ENCODE measurements around the gene RAB44. TPM values are rescaled to one million over a fixed set of nuclear protein-coding genes. Genes with fewer than 3 reads are reported as not detected.
A peak's percentile ranks its signal among the peaks of the same experiment; 100 is the strongest.
"Not testable (repeated sequence)": the region's sequence is repeated elsewhere in the genome, so short reads cannot be mapped to it uniquely, and the experiment has no call there.

RAB44 gene
- total and polyA plus RNA-seq, 4 experiments from 2014 or later: not detected

DNA sequence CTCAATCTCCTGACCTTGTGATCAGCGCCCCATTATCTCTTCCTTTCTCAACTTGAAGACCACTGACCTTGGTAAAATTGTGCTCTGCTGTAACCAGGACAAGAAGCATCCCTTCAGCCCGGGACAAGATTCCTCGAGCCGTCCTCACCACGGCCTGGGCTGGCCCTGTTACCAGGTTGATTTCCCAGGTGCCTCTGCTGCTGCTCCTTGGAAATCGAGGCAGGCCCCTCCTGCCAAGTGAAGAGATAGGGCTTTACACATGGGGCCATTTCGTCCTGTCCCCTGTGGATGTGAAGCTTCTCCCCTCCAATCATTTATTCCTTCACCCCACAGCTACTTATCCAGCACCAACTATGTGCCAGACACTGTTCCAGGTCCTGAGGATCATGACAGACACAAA is 21.5 kb downstream of the RAB44 start:
- Mint-ChIP-seq H3K4me1 (peaks cover 0 to 2% (median 0%) of the 10 kb centered on the region in 4 donors), H3K36me3 (no peaks in the 10 kb centered on the region), H3K4me3 (no peak overlapping the region), H3K27ac (no peak overlapping the region), H3K9me3 (no peaks in the 10 kb centered on the region), H3K27me3 (no peaks in the 10 kb centered on the region)
- Histone ChIP-seq H3K4me1 (ENCODE audit: insufficient read depth, low read length) (no peaks in the 10 kb centered on the region), H3K27me3 (ENCODE audit: insufficient read depth, low read length) (no peaks in the 10 kb centered on the region), H3K36me3 (ENCODE audit: insufficient read depth, low read length) (no peaks in the 10 kb centered on the region), H3K27ac (ENCODE audit: low read depth, low read length) (no peak overlapping the region), H3K9me3 (ENCODE audit: control insufficient read depth in 1 of 2, low read length in 2 of 2) (no peaks in the 10 kb centered on the region), H3K4me3 (ENCODE audit: low read length in 2 of 2) (no peak overlapping the region)
- no peak for DNase-seq
- POLR2A ChIA-PET (ENCODE audit: partially characterized antibody): no interaction called here
- CTCF ChIA-PET (ENCODE audit: partially characterized antibody): interaction anchor here (2.7 kb wide), 1 partner anchor 40 kb away, joined by 11 read pairs; no protein-coding TSS in a partner anchor
- intact Hi-C loops (cut with micrococcal nuclease): no loop called here

DNA sequence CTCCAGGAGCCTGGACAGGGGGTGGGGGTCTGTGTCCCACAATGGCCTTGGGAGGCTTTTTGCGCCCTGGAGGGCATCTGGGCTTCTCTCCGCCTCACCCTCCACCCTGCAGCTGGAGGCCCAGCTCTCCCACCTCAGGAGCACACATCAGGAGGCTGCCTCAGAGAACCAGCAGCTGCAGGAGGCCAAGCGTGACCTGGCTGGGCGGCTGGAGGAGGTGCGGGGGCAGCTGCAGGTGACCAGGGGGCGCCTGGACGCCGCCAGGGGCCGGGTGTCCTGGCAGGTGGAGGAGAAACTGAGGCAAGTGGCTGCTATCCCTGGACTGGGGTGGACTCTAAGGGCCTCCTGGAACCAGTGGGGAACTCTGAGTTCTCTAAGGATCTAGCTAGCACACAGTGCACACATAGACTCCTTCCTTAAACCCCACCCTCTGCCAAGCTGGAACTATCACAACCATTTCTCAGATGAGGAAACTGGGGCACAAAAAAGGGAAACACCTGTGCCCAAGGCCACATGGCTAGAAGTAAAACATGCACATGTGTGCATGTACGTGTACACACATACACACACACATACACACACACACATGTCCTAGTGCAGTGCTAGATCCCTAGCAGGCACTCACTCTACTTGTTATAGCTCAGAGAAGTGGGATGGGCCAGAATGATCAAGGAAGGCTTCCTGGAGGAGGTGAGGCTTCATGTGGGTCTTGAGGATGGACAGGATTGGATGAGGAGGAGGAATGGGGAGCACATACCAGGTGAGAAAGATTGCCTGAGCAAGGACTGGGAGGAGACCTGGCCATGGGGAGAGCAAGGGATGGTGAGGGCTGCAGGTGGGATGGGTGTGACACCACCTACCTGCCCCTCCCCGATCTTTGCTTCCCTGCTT is 22.9 kb downstream of the RAB44 start:
- Histone ChIP-seq H3K36me3 (ENCODE audit: insufficient read depth, low read length) (no peaks in the 10 kb centered on the region), H3K27ac (ENCODE audit: low read depth, low read length) (no peak overlapping the region), H3K27me3 (ENCODE audit: insufficient read depth, low read length) (no peaks in the 10 kb centered on the region), H3K4me1 (ENCODE audit: insufficient read depth, low read length) (no peaks in the 10 kb centered on the region), H3K4me3 (ENCODE audit: low read length in 2 of 2) (no peak overlapping the region), H3K9me3 (ENCODE audit: control insufficient read depth in 1 of 2, low read length in 2 of 2) (no peaks in the 10 kb centered on the region)
- intact Hi-C loops (cut with micrococcal nuclease): loop anchor here (5.0 kb wide), 1 partner anchor 37 kb away; no protein-coding TSS in a partner anchor
- Mint-ChIP-seq H3K27ac (peak overlapping the region in 1 of 7 donors; percentile 44), H3K36me3 (no peaks in the 10 kb centered on the region), H3K9me3 (no peaks in the 10 kb centered on the region), H3K4me1 (peaks cover 3 to 7% (median 4%) of the 10 kb centered on the region in 4 donors), H3K27me3 (no peaks in the 10 kb centered on the region), H3K4me3 (no peak overlapping the region)
- no peak for DNase-seq
- ChIA-PET POLR2A (ENCODE audit: partially characterized antibody) (interaction anchor here (1.2 kb wide), 1 partner anchor 38 kb away, joined by 3 read pairs; no protein-coding TSS in a partner anchor), CTCF (ENCODE audit: partially characterized antibody) (interaction anchor here (2.7 kb wide), 1 partner anchor 38 kb away, joined by 11 read pairs; no protein-coding TSS in a partner anchor)

DNA sequence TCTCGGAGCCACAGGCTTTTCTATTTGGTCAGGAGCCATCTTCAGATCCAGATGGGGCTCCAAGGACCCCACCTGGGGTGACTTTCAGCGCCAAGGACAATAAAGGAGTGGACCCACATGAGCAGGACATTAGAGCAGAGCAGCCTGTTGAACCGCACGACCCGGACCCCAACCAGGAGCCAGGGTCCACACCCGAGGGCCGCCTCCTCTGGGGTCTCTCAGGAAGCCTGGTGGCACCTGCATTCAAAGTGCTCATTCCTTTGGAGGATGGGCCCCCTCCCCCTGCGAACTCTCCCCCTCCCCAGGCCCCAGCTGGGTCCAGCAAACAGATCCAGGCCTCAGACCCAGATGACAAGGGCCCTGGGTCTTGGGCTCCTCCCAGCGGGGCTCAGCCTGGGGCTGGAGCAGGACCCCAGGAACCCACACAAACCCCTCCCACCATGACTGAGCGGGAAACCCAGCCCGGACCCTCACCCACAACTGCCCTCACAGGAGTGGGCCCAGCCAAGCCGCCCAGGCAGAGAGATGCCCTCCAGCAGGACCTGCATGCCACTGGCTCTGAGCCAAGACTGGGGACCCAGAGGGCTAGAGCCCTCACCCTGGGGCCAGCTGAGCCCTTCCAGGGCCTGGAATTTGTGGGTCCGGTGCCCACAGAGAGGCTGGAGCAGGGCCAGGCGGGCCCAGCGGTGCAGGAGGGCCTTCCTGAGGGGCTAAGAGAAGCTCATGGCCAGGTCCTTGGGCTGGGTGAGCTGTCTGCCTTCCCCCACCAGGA is 23.9 kb downstream of the RAB44 start:
- H3K4me3 ChIP-seq (ENCODE audit: low read length in 2 of 2): no peak overlapping the region
- H3K27ac ChIP-seq (ENCODE audit: low read depth, low read length): no peak overlapping the region
- H3K27me3 ChIP-seq (ENCODE audit: insufficient read depth, low read length): no peaks in the 10 kb centered on the region
- no peaks in the 10 kb centered on the region for H3K9me3 ChIP-seq (ENCODE audit: control insufficient read depth in 1 of 2, low read length in 2 of 2)
- H3K9me3 Mint-ChIP-seq: no peaks in the 10 kb centered on the region
- H3K4me3 Mint-ChIP-seq: no peak overlapping the region
- H3K27ac Mint-ChIP-seq: peak overlapping the region in 1 of 7 donors; percentile 53
- H3K4me1 Mint-ChIP-seq: peaks cover 3 to 10% (median 6%) of the 10 kb centered on the region in 4 donors
- ChIA-PET POLR2A (ENCODE audit: partially characterized antibody) (no interaction called here), CTCF (ENCODE audit: partially characterized antibody) (no interaction called here)
- no peaks in the 10 kb centered on the region for H3K4me1 ChIP-seq (ENCODE audit: insufficient read depth, low read length)
- intact Hi-C loops (cut with micrococcal nuclease): loop anchor here (5.0 kb wide), 1 partner anchor 36 kb away; no protein-coding TSS in a partner anchor
- H3K36me3 ChIP-seq (ENCODE audit: insufficient read depth, low read length): no peaks in the 10 kb centered on the region
- DNase-seq: no peak
- no peaks in the 10 kb centered on the region for H3K36me3 Mint-ChIP-seq
- no peaks in the 10 kb centered on the region for H3K27me3 Mint-ChIP-seq

DNA sequence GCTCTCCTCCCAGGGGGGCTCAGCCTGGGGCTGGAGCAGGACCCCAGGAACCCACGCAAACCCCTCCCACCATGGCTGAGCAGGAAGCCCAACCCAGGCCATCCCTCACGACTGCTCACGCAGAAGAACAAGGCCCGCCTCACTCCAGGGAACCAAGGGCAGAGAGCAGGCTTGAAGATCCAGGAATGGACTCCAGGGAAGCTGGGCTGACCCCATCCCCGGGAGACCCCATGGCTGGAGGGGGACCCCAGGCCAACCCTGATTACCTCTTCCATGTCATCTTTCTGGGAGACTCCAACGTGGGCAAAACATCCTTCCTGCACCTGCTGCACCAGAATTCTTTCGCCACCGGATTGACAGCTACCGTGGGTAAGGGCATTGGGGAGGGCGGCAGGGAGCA is 24.7 kb downstream of the RAB44 start:
- H3K27me3 Mint-ChIP-seq: no peaks in the 10 kb centered on the region
- no peak overlapping the region for H3K27ac Mint-ChIP-seq
- H3K4me3 Mint-ChIP-seq: no peak overlapping the region
- intact Hi-C loops (cut with micrococcal nuclease): loop anchor here (5.0 kb wide), 1 partner anchor 35 kb away; no protein-coding TSS in a partner anchor
- Histone ChIP-seq H3K36me3 (ENCODE audit: insufficient read depth, low read length) (no peaks in the 10 kb centered on the region), H3K27me3 (ENCODE audit: insufficient read depth, low read length) (no peaks in the 10 kb centered on the region), H3K4me1 (ENCODE audit: insufficient read depth, low read length) (peaks cover 4% of the 10 kb centered on the region), H3K27ac (ENCODE audit: low read depth, low read length) (no peak overlapping the region), H3K4me3 (ENCODE audit: low read length in 2 of 2) (no peak overlapping the region), H3K9me3 (ENCODE audit: control insufficient read depth in 1 of 2, low read length in 2 of 2) (no peaks in the 10 kb centered on the region)
- ChIA-PET CTCF (ENCODE audit: partially characterized antibody) (interaction anchor here (1.3 kb wide), 1 partner anchor 36 kb away, joined by 6 read pairs; no protein-coding TSS in a partner anchor), POLR2A (ENCODE audit: partially characterized antibody) (no interaction called here)
- no peak for DNase-seq
- no peaks in the 10 kb centered on the region for H3K36me3 Mint-ChIP-seq
- no peaks in the 10 kb centered on the region for H3K9me3 Mint-ChIP-seq
- peaks cover 5 to 18% (median 12%) of the 10 kb centered on the region in 4 donors for H3K4me1 Mint-ChIP-seq

DNA sequence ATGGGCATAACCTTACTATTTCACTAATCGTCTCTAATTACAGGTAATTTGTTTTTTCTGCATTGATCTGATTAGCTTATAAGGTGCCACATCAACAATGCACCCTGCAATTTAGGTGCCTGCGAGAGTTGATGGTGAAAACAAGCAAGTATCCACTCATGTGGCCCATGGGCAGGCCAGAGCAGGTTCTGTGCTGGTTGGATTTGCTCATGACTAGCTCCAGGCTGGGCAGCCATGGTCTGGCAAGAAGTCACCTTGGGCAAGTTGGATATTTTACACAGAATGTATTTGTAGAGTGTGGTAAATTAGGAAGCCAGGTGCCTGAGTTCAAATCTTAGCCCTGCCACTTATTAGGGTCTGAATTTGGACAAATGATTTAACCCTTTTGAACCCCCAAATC is 25.3 kb downstream of the RAB44 start:
- Mint-ChIP-seq H3K4me3 (no peak overlapping the region), H3K36me3 (no peaks in the 10 kb centered on the region), H3K9me3 (no peaks in the 10 kb centered on the region), H3K27ac (no peak overlapping the region), H3K27me3 (no peaks in the 10 kb centered on the region), H3K4me1 (peaks cover 10 to 23% (median 17%) of the 10 kb centered on the region in 4 donors)
- no peak for DNase-seq
- Histone ChIP-seq H3K27me3 (ENCODE audit: insufficient read depth, low read length) (no peaks in the 10 kb centered on the region), H3K36me3 (ENCODE audit: insufficient read depth, low read length) (no peaks in the 10 kb centered on the region), H3K27ac (ENCODE audit: low read depth, low read length) (no peak overlapping the region), H3K9me3 (ENCODE audit: control insufficient read depth in 1 of 2, low read length in 2 of 2) (no peaks in the 10 kb centered on the region), H3K4me1 (ENCODE audit: insufficient read depth, low read length) (peaks cover 9% of the 10 kb centered on the region), H3K4me3 (ENCODE audit: low read length in 2 of 2) (no peak overlapping the region)
- ChIA-PET CTCF (ENCODE audit: partially characterized antibody) (interaction anchor here (1.1 to 1.3 kb wide), 2 partner anchors 12 to 36 kb away, joined by 5 to 6 read pairs; no protein-coding TSS in a partner anchor), POLR2A (ENCODE audit: partially characterized antibody) (no interaction called here)
- intact Hi-C loops (cut with micrococcal nuclease): loop anchor here (5.0 kb wide), 1 partner anchor 34 kb away; no protein-coding TSS in a partner anchor

DNA sequence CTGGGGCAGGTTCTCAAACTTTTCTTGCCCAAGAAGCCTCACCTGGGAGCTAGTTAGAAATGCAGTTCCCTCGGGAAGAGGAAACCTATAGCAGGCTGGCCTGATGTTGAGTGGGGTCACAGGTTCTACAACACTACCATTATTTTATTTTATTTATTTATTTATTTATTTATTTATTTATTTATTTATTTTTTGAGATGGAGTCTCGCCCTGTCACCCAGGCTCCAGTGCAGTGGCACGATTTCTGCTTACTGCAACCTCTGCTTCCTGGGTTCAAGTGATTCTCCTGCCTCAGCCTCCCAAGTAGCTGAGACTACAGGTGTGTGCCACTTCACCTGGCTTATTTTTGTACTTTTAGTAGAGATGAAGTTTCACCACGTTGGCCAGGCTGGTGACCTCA is 26.4 kb downstream of the RAB44 start:
- not testable (repeated sequence) for H3K27ac ChIP-seq (ENCODE audit: low read depth, low read length); H3K4me3 ChIP-seq (ENCODE audit: low read length in 2 of 2); H3K27me3 ChIP-seq (ENCODE audit: insufficient read depth, low read length); H3K36me3 ChIP-seq (ENCODE audit: insufficient read depth, low read length); H3K27ac Mint-ChIP-seq; DNase-seq; H3K36me3 Mint-ChIP-seq; H3K27me3 Mint-ChIP-seq; H3K9me3 Mint-ChIP-seq; H3K9me3 ChIP-seq (ENCODE audit: control insufficient read depth in 1 of 2, low read length in 2 of 2); H3K4me3 Mint-ChIP-seq
- intact Hi-C loops (cut with micrococcal nuclease): loop anchor here (5.0 kb wide), 1 partner anchor 33 kb away; no protein-coding TSS in a partner anchor
- ChIA-PET CTCF (ENCODE audit: partially characterized antibody) (interaction anchor here (0.8 to 1.2 kb wide), 7 partner anchors 8 to 52 kb away, joined by 3 to 7 read pairs (median 3); partner anchors contain the start of gene RAB44), POLR2A (ENCODE audit: partially characterized antibody) (interaction anchor here (1.0 kb wide), 1 partner anchor 42 kb away, joined by 3 read pairs; no protein-coding TSS in a partner anchor)
- peaks cover 14% of the 10 kb centered on the region for H3K4me1 ChIP-seq (ENCODE audit: insufficient read depth, low read length)
- H3K4me1 Mint-ChIP-seq: peaks cover 17 to 29% (median 25%) of the 10 kb centered on the region in 4 donors

Data from CD4-positive, alpha-beta memory T cell (primary cell).